PFSK-1 (cell line): ENCODE measurements around the gene ATRNL1. TPM values are rescaled to one million over a fixed set of nuclear protein-coding genes. Genes with fewer than 3 reads are reported as not detected.

ENCODE experiments used
- FOXP2 ChIP-seq: optimal IDR thresholded peaks from 2 replicates; pipeline ENCODE3; 2011; ENCODE audit warnings: borderline replicate concordance, control low read depth, inconsistent platforms; ENCODE audit not compliant: insufficient read depth; ENCODE audit errors: extremely low read length, extremely low read depth
- POLR2AphosphoS5 ChIP-seq: IDR thresholded peaks from 2 replicates; pipeline ENCODE4 v1.6.1; 2012; ENCODE audit warnings: low read depth, mild to moderate bottlenecking, control low read depth, low read length, moderate library complexity
- REST ChIP-seq, 2 experiments: IDR thresholded peaks; 2 replicates each; pipeline versions ENCODE4 v1.6.1 to v1.8.0; 2011 to 2012; ENCODE audit warnings: low read depth in 2 of 2, low read length in 2 of 2, control low read depth in 1 of 2, inconsistent platforms in 1 of 2, mild to moderate bottlenecking in 1 of 2, moderate library complexity in 1 of 2; ENCODE audit not compliant: insufficient read depth in 1 of 2
- SIN3A ChIP-seq: IDR thresholded peaks from 2 replicates; pipeline ENCODE4 v1.6.1; 2012; ENCODE audit warnings: mild to moderate bottlenecking, low read length, moderate library complexity, borderline replicate concordance; ENCODE audit not compliant: insufficient read depth
- TAF1 ChIP-seq: IDR thresholded peaks from 2 replicates; pipeline ENCODE4 v1.6.1; 2012; ENCODE audit warnings: low read length, control low read depth, borderline replicate concordance; ENCODE audit not compliant: insufficient read depth
- polyA plus RNA-seq: library from polyadenylated mRNA; unstranded; fragments of >200 nt; gene quantifications from one replicate; pipeline ENCODE4 v1.2.1, GENCODE V29; 2012; ENCODE audit warnings: low read depth, missing spikeins; ENCODE audit not compliant: insufficient read length

The ATRNL1 gene
- polyA plus RNA-seq = not detected

GRCh38 chr10:115093286-115093775, at the start of gene ATRNL1:
Gene ATRNL1, plus strand, starts transcription at chr10:115093365. Its CDS starts 386 bp downstream, at chr10:115093751.
- TF ChIP-seq POLR2AphosphoS5 = no peak
- no peak for TF ChIP-seq FOXP2
- no peak for TF ChIP-seq REST (IDR thresholded peaks at IDR 0.05; ENCODE audit: insufficient read depth in 1 of 2, low read depth in 2 of 2, low read length in 2 of 2)
- no peak for TF ChIP-seq TAF1
- no peak for TF ChIP-seq SIN3A

- no peak for TF ChIP-seq POLR2AphosphoS5
- TF ChIP-seq REST (IDR thresholded peaks at IDR 0.05; ENCODE audit: insufficient read depth in 1 of 2, low read depth in 2 of 2, low read length in 2 of 2) = no peak
- TF ChIP-seq SIN3A = no peak
- TF ChIP-seq FOXP2 = no peak
- TF ChIP-seq TAF1 = no peak
Observed at GRCh38 chr10:115043719-115044118, 49.4 kb upstream of the ATRNL1 start.

- TF ChIP-seq REST (IDR thresholded peaks at IDR 0.05; ENCODE audit: insufficient read depth in 1 of 2, low read depth in 2 of 2, low read length in 2 of 2) (no peak), TAF1 (no peak), SIN3A (no peak), POLR2AphosphoS5 (no peak), FOXP2 (no peak)
Observed at GRCh38 chr10:115044891-115045290, 48.3 kb upstream of the ATRNL1 start.

GRCh38 chr10:115045499-115045898, 47.7 kb upstream of the ATRNL1 start:
- TF ChIP-seq TAF1 = no peak
- TF ChIP-seq FOXP2 = no peak
- TF ChIP-seq SIN3A = no peak
- TF ChIP-seq REST (IDR thresholded peaks at IDR 0.05; ENCODE audit: insufficient read depth in 1 of 2, low read depth in 2 of 2, low read length in 2 of 2) = no peak
- no peak for TF ChIP-seq POLR2AphosphoS5

- TF ChIP-seq POLR2AphosphoS5 (no peak), SIN3A (no peak)
Observed at GRCh38 chr10:115046686-115047236, 46.4 kb upstream of the ATRNL1 start.
